Activated CD4-positive, alpha-beta T cell treated with anti-CD3 and anti-CD28 coated beads, Interleukin-2, amount 10 ng/mL, durations not matched to agents 24 days and 14 days (primary cell): ENCODE results near the gene CHGA. TPM values are rescaled to one million over a fixed set of nuclear protein-coding genes. Genes with fewer than 3 reads are reported as not detected.

ENCODE experiments used
- DNase-seq: peaks from one replicate; pipeline ENCODE4 v3.0.0; 2022
- H3K27ac Mint-ChIP-seq: one replicate; pipeline ENCODE4 v1.8.0; 2022; ENCODE audit warnings: mild to moderate bottlenecking, mixed read lengths
- H3K27me3 Mint-ChIP-seq: one replicate; pipeline ENCODE4 v1.8.0; 2022; ENCODE audit warnings: mixed read lengths
- H3K36me3 Mint-ChIP-seq: one replicate; pipeline ENCODE4 v1.8.0; 2022; ENCODE audit warnings: low read depth, mild to moderate bottlenecking, mixed read lengths
- H3K4me1 Mint-ChIP-seq: one replicate; pipeline ENCODE4 v1.8.0; 2021; ENCODE audit warnings: mixed read lengths
- H3K4me3 Mint-ChIP-seq: one replicate; pipeline ENCODE4 v1.8.0; 2022; ENCODE audit warnings: mild to moderate bottlenecking, moderate library complexity, mixed read lengths
- H3K9me3 Mint-ChIP-seq: one replicate; pipeline ENCODE4 v1.8.0; 2021; ENCODE audit warnings: mixed read lengths
- intact Hi-C: fragments of 100-400 bp; cut with micrococcal nuclease; formaldehyde crosslinking; loops from one replicate; pipeline ENCODE4 v1.15.1; 2023
- total RNA-seq: library from RNA; stranded (reverse); gene quantifications from 2 replicates; pipeline ENCODE4 v1.2.3, GENCODE V29; 2022

Gene CHGA
- total RNA-seq, 1 donor from 2014 or later = not detected

- Mint-ChIP-seq H3K36me3 (peaks cover 6% of the 10 kb centered on the region), H3K27me3 (no peaks in the 10 kb centered on the region), H3K27ac (no peak overlapping the region), H3K9me3 (no peaks in the 10 kb centered on the region), H3K4me3 (no peak overlapping the region), H3K4me1 (no peaks in the 10 kb centered on the region)
- intact Hi-C loops = loop anchor here (10.0 kb wide), 1 partner anchor 55 kb away; no protein-coding TSS in a partner anchor
- no peak for DNase-seq
Measured at GRCh38 chr14:92959761-92960680, 37.1 kb downstream of the CHGA start.

GRCh38 chr14:92960706-92961566, 38.0 kb downstream of the CHGA start:
- no peaks in the 10 kb centered on the region for H3K27me3 Mint-ChIP-seq
- no peak overlapping the region for H3K27ac Mint-ChIP-seq
- no peak for DNase-seq
- peaks cover 6% of the 10 kb centered on the region for H3K36me3 Mint-ChIP-seq
- intact Hi-C loops = loop anchor here (10.0 kb wide), 1 partner anchor 54 kb away; no protein-coding TSS in a partner anchor
- H3K9me3 Mint-ChIP-seq = no peaks in the 10 kb centered on the region
- H3K4me1 Mint-ChIP-seq = no peaks in the 10 kb centered on the region
- H3K4me3 Mint-ChIP-seq = no peak overlapping the region

- intact Hi-C loops = loop anchor here (10.0 kb wide), 1 partner anchor 53 kb away; no protein-coding TSS in a partner anchor
- no peaks in the 10 kb centered on the region for H3K4me1 Mint-ChIP-seq
- no peak for DNase-seq
- no peak overlapping the region for H3K4me3 Mint-ChIP-seq
- H3K36me3 Mint-ChIP-seq = peaks cover 3% of the 10 kb centered on the region
- no peak overlapping the region for H3K27ac Mint-ChIP-seq
- H3K9me3 Mint-ChIP-seq = no peaks in the 10 kb centered on the region
- H3K27me3 Mint-ChIP-seq = no peaks in the 10 kb centered on the region
Measured at GRCh38 chr14:92961567-92961855, 38.6 kb downstream of the CHGA start.

- Mint-ChIP-seq H3K9me3 (no peaks in the 10 kb centered on the region), H3K27ac (no peak overlapping the region)
Measured at GRCh38 chr14:92962031-92962830, 39.3 kb downstream of the CHGA start.

GRCh38 chr14:92962831-92963095, 39.8 kb downstream of the CHGA start:
- Mint-ChIP-seq H3K27me3 (no peaks in the 10 kb centered on the region), H3K4me1 (no peaks in the 10 kb centered on the region), H3K9me3 (no peaks in the 10 kb centered on the region), H3K27ac (no peak overlapping the region), H3K36me3 (peaks cover 3% of the 10 kb centered on the region), H3K4me3 (no peak overlapping the region)
- no peak for DNase-seq
- intact Hi-C loops = loop anchor here (10.0 kb wide), 1 partner anchor 52 kb away; no protein-coding TSS in a partner anchor

More at GRCh38 chr14:92962031-92962830, 39.3 kb downstream of the CHGA start:
- DNase-seq = no peak
- intact Hi-C loops = loop anchor here (10.0 kb wide), 1 partner anchor 53 kb away; no protein-coding TSS in a partner anchor
- Mint-ChIP-seq H3K4me3 (no peak overlapping the region), H3K36me3 (peaks cover 3% of the 10 kb centered on the region), H3K4me1 (no peaks in the 10 kb centered on the region), H3K27me3 (no peaks in the 10 kb centered on the region)

GRCh38 chr14:92963301-92964123, 40.6 kb downstream of the CHGA start:
- H3K36me3 Mint-ChIP-seq = peaks cover 3% of the 10 kb centered on the region
- no peak overlapping the region for H3K27ac Mint-ChIP-seq

GRCh38 chr14:92964124-92965109, 41.5 kb downstream of the CHGA start:
- H3K4me3 Mint-ChIP-seq = no peak overlapping the region
- H3K27me3 Mint-ChIP-seq = no peaks in the 10 kb centered on the region
- no peak overlapping the region for H3K27ac Mint-ChIP-seq
- H3K36me3 Mint-ChIP-seq = peaks cover 3% of the 10 kb centered on the region
- no peak for DNase-seq
- H3K4me1 Mint-ChIP-seq = no peaks in the 10 kb centered on the region
- H3K9me3 Mint-ChIP-seq = no peaks in the 10 kb centered on the region
- intact Hi-C loops = loop anchor here (10.0 kb wide), 1 partner anchor 50 kb away; no protein-coding TSS in a partner anchor

More at GRCh38 chr14:92963301-92964123, 40.6 kb downstream of the CHGA start:
- Mint-ChIP-seq H3K4me1 (no peaks in the 10 kb centered on the region), H3K9me3 (no peaks in the 10 kb centered on the region), H3K4me3 (no peak overlapping the region), H3K27me3 (no peaks in the 10 kb centered on the region)
- no peak for DNase-seq
- intact Hi-C loops = loop anchor here (10.0 kb wide), 1 partner anchor 51 kb away; no protein-coding TSS in a partner anchor

GRCh38 chr14:92965281-92965680, 42.3 kb downstream of the CHGA start:
- Mint-ChIP-seq H3K36me3 (peaks cover 3% of the 10 kb centered on the region), H3K27ac (no peak overlapping the region)

GRCh38 chr14:92967346-92967926, 44.5 kb downstream of the CHGA start:
- intact Hi-C loops = loop anchor here (10.0 kb wide), 1 partner anchor 47 kb away; no protein-coding TSS in a partner anchor
- H3K27ac Mint-ChIP-seq = no peak overlapping the region
- H3K4me3 Mint-ChIP-seq = no peak overlapping the region
- DNase-seq = no peak
- H3K4me1 Mint-ChIP-seq = no peaks in the 10 kb centered on the region
- H3K36me3 Mint-ChIP-seq = no peaks in the 10 kb centered on the region
- no peaks in the 10 kb centered on the region for H3K9me3 Mint-ChIP-seq
- no peaks in the 10 kb centered on the region for H3K27me3 Mint-ChIP-seq

More at GRCh38 chr14:92965281-92965680, 42.3 kb downstream of the CHGA start:
- intact Hi-C loops = loop anchor here (10.0 kb wide), 1 partner anchor 50 kb away; no protein-coding TSS in a partner anchor
- H3K4me3 Mint-ChIP-seq = no peak overlapping the region
- H3K4me1 Mint-ChIP-seq = no peaks in the 10 kb centered on the region
- H3K9me3 Mint-ChIP-seq = no peaks in the 10 kb centered on the region
- no peak for DNase-seq
- H3K27me3 Mint-ChIP-seq = no peaks in the 10 kb centered on the region

- Mint-ChIP-seq H3K4me3 (no peak overlapping the region), H3K9me3 (no peaks in the 10 kb centered on the region), H3K27ac (no peak overlapping the region), H3K4me1 (no peaks in the 10 kb centered on the region), H3K36me3 (no peaks in the 10 kb centered on the region), H3K27me3 (no peaks in the 10 kb centered on the region)
- DNase-seq = no peak
- intact Hi-C loops = loop anchor here (10.0 kb wide), 1 partner anchor 46 kb away; no protein-coding TSS in a partner anchor
Measured at GRCh38 chr14:92968291-92969020, 45.5 kb downstream of the CHGA start.

GRCh38 chr14:92969430-92969829, 46.5 kb downstream of the CHGA start:
- Mint-ChIP-seq H3K27me3 (no peaks in the 10 kb centered on the region), H3K9me3 (no peaks in the 10 kb centered on the region), H3K4me1 (no peaks in the 10 kb centered on the region), H3K27ac (no peak overlapping the region), H3K4me3 (no peak overlapping the region), H3K36me3 (peaks cover 4% of the 10 kb centered on the region)
- DNase-seq = no peak
- intact Hi-C loops = loop anchor here (10.0 kb wide), 1 partner anchor 45 kb away; no protein-coding TSS in a partner anchor
